Spleen (tissue), 7 donors: Measurements from ENCODE around the gene NYNRIN.

ENCODE experiments used
- CTCF ChIP-seq, 11 experiments: fragments of 200-600 bp in 7 of 11; fragments of 450-650 bp in 4 of 11; sonication (generic) in 4 of 11; IDR thresholded peaks in 8 of 11; conservative IDR thresholded peaks in 3 of 11; 1 replicate in 7 of 11; 2 replicates in 4 of 11; pipeline versions ENCODE4 v1.4.0 to v1.8.0; 2016 to 2021; ENCODE audit warnings: antibody characterized with exemption in 11 of 11, inconsistent platforms in 4 of 11, mild to moderate bottlenecking in 1 of 11
- POLR2AphosphoS5 ChIP-seq, 3 donors: sonication (generic); formaldehyde crosslinking; IDR thresholded peaks; one replicate each; pipeline ENCODE4 v1.5.1; 2017; ENCODE audit warnings: antibody characterized with exemption in 3 of 3
- donor health status: DM: no; HTN: no; CAD: no; lungs with moderate emphysema.
- donor health status: DM: no; HTN: no; CAD: no.
- donor health status: DM: no; HTN: no; CAD: no.

DNA sequence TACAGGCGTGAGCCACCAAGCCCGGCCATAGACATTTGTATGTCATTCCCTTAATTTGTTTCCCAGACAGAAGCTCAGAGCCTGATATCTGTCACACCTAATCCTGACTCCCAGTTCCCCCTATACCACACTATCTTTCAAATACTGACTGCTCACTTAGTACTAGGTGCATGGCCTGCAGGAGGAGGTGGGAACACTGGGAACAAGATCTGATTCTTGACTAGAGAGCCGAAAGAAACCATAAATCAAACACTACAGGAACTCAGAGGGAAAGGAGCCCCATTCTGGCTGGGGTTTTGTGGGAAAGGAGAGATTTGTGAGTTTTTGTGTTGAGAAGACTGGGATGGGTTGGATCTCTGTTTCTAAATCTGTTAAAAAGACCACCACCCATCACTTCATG is 35.9 kb downstream of the NYNRIN start:
- no peak for TF ChIP-seq POLR2AphosphoS5 (IDR thresholded peaks at IDR 0.05)
- TF ChIP-seq CTCF (IDR thresholded peaks at IDR 0.05 in 8 of 11, conservative IDR thresholded peaks at IDR 0.05 in 3 of 11) = no peak
